SK-N-SH (cell line): ENCODE measurements around the gene FCER1G. TPM values are rescaled to one million over a fixed set of nuclear protein-coding genes. Genes with fewer than 3 reads are reported as not detected.

Source experiments
- CTCF ChIA-PET: fragments of 300-600, 350-600 bp; formaldehyde crosslinking; extraction: SDS; loops from one replicate; lab custom pipeline; 2021; lab: Yijun Ruan, JAX
- POLR2A ChIA-PET: fragments of 350-600 bp; sonication (Branson Sonifier 250); formaldehyde crosslinking; extraction: SDS; loops from one replicate; lab custom pipeline; 2020; ENCODE audit warnings: antibody characterized with exemption, inconsistent platforms; lab: Yijun Ruan, JAX
- DNase-seq: peaks from one replicate; pipeline ENCODE4 v3.0.0; 2012
- H2AFZ ChIP-seq: fragments of 200-600 bp; sonication (generic); 2 replicates; pipeline ENCODE4 v1.8.1; 2016; ENCODE audit warnings: antibody characterized with exemption, mild to moderate bottlenecking, low read depth
- H3F3A ChIP-seq: fragments of 200-600 bp; sonication (generic); replicated peaks from 2 replicates; pipeline ENCODE3; 2016; ENCODE audit warnings: antibody characterized with exemption, mild to moderate bottlenecking; ENCODE audit not compliant: insufficient read depth
- H3K27ac ChIP-seq, 2 experiments: fragments of 200-500 bp in 1 of 2; fragments of 200-600 bp in 1 of 2; sonication (Bioruptor generic) in 1 of 2; sonication (generic), shearing (Covaris generic) in 1 of 2; 2 replicates each; pipeline versions ENCODE4 v1.5.1 to v1.6.1; 2014 to 2016; ENCODE audit warnings: low read depth in 2 of 2, inconsistent platforms in 1 of 2, low read length in 1 of 2, mild to moderate bottlenecking in 1 of 2, mixed read lengths in 1 of 2
- H3K27me3 ChIP-seq: fragments of 200-600 bp; sonication (generic), shearing (Covaris generic); 2 replicates; pipeline ENCODE4 v1.6.1; 2016; ENCODE audit warnings: mixed run types; ENCODE audit not compliant: insufficient read depth
- H3K36me3 ChIP-seq, 2 experiments: fragments of 200-500 bp in 1 of 2; fragments of 200-600 bp in 1 of 2; sonication (Bioruptor generic) in 1 of 2; sonication (generic) in 1 of 2; replicated peaks in 1 of 2; 2 replicates each; pipeline versions ENCODE3 to v1.5.1; 2014 to 2016; ENCODE audit warnings: low read length in 1 of 2, mild to moderate bottlenecking in 1 of 2; ENCODE audit not compliant: insufficient read depth in 2 of 2, control insufficient read depth in 1 of 2
- H3K4me1 ChIP-seq, 2 experiments: fragments of 200-500 bp in 1 of 2; fragments of 200-600 bp in 1 of 2; sonication (Bioruptor generic) in 1 of 2; sonication (generic), shearing (Covaris generic) in 1 of 2; 2 replicates each; pipeline versions ENCODE4 v1.5.1 to v1.6.1; 2014 to 2016; ENCODE audit warnings: low read depth in 1 of 2, low read length in 1 of 2, mixed run types in 1 of 2; ENCODE audit not compliant: insufficient read depth in 2 of 2, control insufficient read depth in 1 of 2
- H3K4me2 ChIP-seq: fragments of 200-600 bp; sonication (generic), shearing (Covaris generic); 2 replicates; pipeline ENCODE4 v1.6.1; 2017; ENCODE audit warnings: mixed run types
- H3K4me3 ChIP-seq, 2 experiments: fragments of 200-500 bp in 1 of 2; fragments of 200-600 bp in 1 of 2; sonication (Bioruptor generic) in 1 of 2; sonication (generic), shearing (Covaris generic) in 1 of 2; 2 replicates each; pipeline versions ENCODE4 v1.5.1 to v1.8.1; 2014 to 2016; ENCODE audit warnings: low read depth in 2 of 2, inconsistent platforms in 1 of 2, low read length in 1 of 2, mild to moderate bottlenecking in 1 of 2, mixed read lengths in 1 of 2, moderate library complexity in 1 of 2
- H3K79me2 ChIP-seq: fragments of 200-600 bp; sonication (generic); 2 replicates; pipeline ENCODE4 v1.8.1; 2017; ENCODE audit warnings: mild to moderate bottlenecking; ENCODE audit not compliant: insufficient read depth
- H3K9ac ChIP-seq: fragments of 200-600 bp; sonication (generic); 2 replicates; pipeline ENCODE4 v1.6.1; 2017; ENCODE audit warnings: mixed run types
- H3K9me2 ChIP-seq: fragments of 200-600 bp; sonication (generic); 2 replicates; pipeline ENCODE4 v1.6.1; 2017; ENCODE audit warnings: mixed run types
- H3K9me3 ChIP-seq: fragments of 200-600 bp; sonication (generic); 2 replicates; pipeline ENCODE4 v1.6.1; 2017; ENCODE audit warnings: mixed run types, mild to moderate bottlenecking, moderate library complexity
- H4K20me1 ChIP-seq: fragments of 200-600 bp; sonication (generic); 2 replicates; pipeline ENCODE4 v1.6.1; 2017; ENCODE audit warnings: mild to moderate bottlenecking, mixed run types; ENCODE audit not compliant: insufficient read depth
- ELF1 ChIP-seq: IDR thresholded peaks from 2 replicates; pipeline ENCODE4 v1.4.0; 2012
- EP300 ChIP-seq, 2 experiments: IDR thresholded peaks; 2 replicates each; pipeline versions ENCODE4 v1.4.0 to v1.6.1; 2012; ENCODE audit warnings: borderline replicate concordance in 1 of 2, low read depth in 1 of 2, low read length in 1 of 2
- GABPA ChIP-seq: IDR thresholded peaks from 2 replicates; pipeline ENCODE4 v1.4.0; 2012; ENCODE audit warnings: low read depth, mild to moderate bottlenecking
- JUND ChIP-seq: IDR thresholded peaks from 2 replicates; pipeline ENCODE4 v1.4.0; 2012
- MEF2A ChIP-seq: IDR thresholded peaks from 2 replicates; pipeline ENCODE4 v1.4.0; 2012; ENCODE audit warnings: low read depth, borderline replicate concordance
- NFIC ChIP-seq: IDR thresholded peaks from 2 replicates; pipeline ENCODE4 v1.4.0; 2012; ENCODE audit warnings: borderline replicate concordance
- POLR2AphosphoS5 ChIP-seq: IDR thresholded peaks from 2 replicates; pipeline ENCODE4 v1.6.1; 2012; ENCODE audit warnings: low read depth, low read length
- RAD21 ChIP-seq: IDR thresholded peaks from 2 replicates; pipeline ENCODE4 v1.6.1; 2012; ENCODE audit warnings: mild to moderate bottlenecking, low read length
- RCOR1 ChIP-seq: fragments of 150-350 bp; IDR thresholded peaks from 2 replicates; pipeline ENCODE4 v1.6.1; 2017; ENCODE audit warnings: antibody characterized with exemption, low read length
- RFX5 ChIP-seq: IDR thresholded peaks from 2 replicates; pipeline ENCODE4 v1.6.1; 2012; ENCODE audit warnings: mild to moderate bottlenecking, improper control_type of control experiment, low read length
- TCF12 ChIP-seq: IDR thresholded peaks from 2 replicates; pipeline ENCODE4 v1.4.0; 2012
- WGBS: methylation state at CpG from one replicate; pipeline ENCODE4 v1.1.6; 2017; ENCODE audit warnings: low lambda C conversion rate; 5-methylcytosine and 5-hydroxymethylcytosine counted together
- polyA plus RNA-seq, 3 experiments: library from polyadenylated mRNA; depleted of rRNA; stranded (reverse); fragments of >200 nt; gene quantifications; 2 replicates each; pipeline ENCODE4 v1.2.3, GENCODE V29; 2012
- TF ChIP-seq, protein P1 (sequence below): IDR thresholded peaks from 2 replicates; pipeline ENCODE4 v1.6.1; 2012; ENCODE audit warnings: mild to moderate bottlenecking, low read depth, low read length, moderate library complexity
- TF ChIP-seq, protein P2 (sequence below): IDR thresholded peaks from 2 replicates; pipeline ENCODE4 v1.4.0; 2012; ENCODE audit warnings: low read depth
- TF ChIP-seq, protein P3 (sequence below): IDR thresholded peaks from 2 replicates; pipeline ENCODE4 v1.4.0; 2012; ENCODE audit warnings: low read depth, borderline replicate concordance
- TF ChIP-seq, protein P4 (sequence below): fragments of 200-600 bp; sonication (generic); IDR thresholded peaks from 2 replicates; pipeline ENCODE4 v1.6.1; 2017; ENCODE audit warnings: antibody characterized with exemption, mild to moderate bottlenecking, moderate library complexity

FCER1G gene
- polyA plus RNA-seq, 1 of the 3 experiments (the other 2 are of a cell fraction), result 0.61 TPM

DNA sequence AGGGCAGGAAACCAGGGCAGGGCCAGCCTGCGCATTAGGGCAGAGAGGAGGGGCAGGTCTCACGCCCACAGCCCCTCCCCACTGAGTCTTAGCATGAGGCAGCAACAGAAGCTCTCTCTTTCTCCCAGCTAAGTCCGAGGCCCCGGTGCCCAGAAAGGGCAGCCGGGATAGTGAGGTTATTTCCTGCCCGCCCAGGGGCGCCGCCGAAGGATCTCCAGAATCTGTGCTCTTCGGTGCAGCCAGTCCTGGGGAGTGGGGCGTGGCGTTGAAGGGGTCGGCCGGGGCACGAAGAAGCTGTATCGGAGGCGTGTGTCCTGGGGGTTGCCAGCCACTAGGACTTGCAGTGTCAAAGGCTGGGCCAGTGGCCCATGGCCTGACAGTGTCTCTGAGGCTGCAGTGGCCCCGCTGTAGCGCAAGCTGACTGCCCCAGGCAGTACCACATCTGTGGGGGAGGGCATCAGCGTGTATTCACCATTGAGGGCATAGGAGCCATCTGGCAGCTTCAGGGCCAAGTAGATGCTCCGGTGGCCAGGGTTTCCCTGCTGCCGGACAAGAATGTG, 24.1 kb upstream of the FCER1G start:
- CTCF ChIA-PET, result interaction anchor here (0.8 to 7.0 kb wide), 15 partner anchors 10 to 192 kb away, joined by 3 to 65 read pairs (median 12); partner anchors contain the start of genes APOA2, B4GALT3, NDUFS2 and PPOX
- DNase-seq, result no peak
- TF ChIP-seq POLR2AphosphoS5 (no peak), RAD21 (no peak), JUND (no peak), TCF12 (no peak), EP300 (IDR thresholded peaks at IDR 0.05; ENCODE audit: borderline replicate concordance in 1 of 2, low read depth in 1 of 2, low read length in 1 of 2) (no peak), NFIC (no peak)
- TF ChIP-seq, protein P1, sequence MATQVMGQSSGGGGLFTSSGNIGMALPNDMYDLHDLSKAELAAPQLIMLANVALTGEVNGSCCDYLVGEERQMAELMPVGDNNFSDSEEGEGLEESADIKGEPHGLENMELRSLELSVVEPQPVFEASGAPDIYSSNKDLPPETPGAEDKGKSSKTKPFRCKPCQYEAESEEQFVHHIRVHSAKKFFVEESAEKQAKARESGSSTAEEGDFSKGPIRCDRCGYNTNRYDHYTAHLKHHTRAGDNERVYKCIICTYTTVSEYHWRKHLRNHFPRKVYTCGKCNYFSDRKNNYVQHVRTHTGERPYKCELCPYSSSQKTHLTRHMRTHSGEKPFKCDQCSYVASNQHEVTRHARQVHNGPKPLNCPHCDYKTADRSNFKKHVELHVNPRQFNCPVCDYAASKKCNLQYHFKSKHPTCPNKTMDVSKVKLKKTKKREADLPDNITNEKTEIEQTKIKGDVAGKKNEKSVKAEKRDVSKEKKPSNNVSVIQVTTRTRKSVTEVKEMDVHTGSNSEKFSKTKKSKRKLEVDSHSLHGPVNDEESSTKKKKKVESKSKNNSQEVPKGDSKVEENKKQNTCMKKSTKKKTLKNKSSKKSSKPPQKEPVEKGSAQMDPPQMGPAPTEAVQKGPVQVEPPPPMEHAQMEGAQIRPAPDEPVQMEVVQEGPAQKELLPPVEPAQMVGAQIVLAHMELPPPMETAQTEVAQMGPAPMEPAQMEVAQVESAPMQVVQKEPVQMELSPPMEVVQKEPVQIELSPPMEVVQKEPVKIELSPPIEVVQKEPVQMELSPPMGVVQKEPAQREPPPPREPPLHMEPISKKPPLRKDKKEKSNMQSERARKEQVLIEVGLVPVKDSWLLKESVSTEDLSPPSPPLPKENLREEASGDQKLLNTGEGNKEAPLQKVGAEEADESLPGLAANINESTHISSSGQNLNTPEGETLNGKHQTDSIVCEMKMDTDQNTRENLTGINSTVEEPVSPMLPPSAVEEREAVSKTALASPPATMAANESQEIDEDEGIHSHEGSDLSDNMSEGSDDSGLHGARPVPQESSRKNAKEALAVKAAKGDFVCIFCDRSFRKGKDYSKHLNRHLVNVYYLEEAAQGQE, result no peak
- H3K27me3 ChIP-seq, result no peaks in the 10 kb centered on the region
- no peak overlapping the region for H3K4me3 ChIP-seq
- H3K9ac ChIP-seq, result no peak overlapping the region
- H2AFZ ChIP-seq, result no peak overlapping the region
- no peaks in the 10 kb centered on the region for H3K9me2 ChIP-seq
- H4K20me1 ChIP-seq, result no peaks in the 10 kb centered on the region
- H3K27ac ChIP-seq, result no peak overlapping the region
- 95% methylated on average over 14 of the region's 22 CpGs for WGBS
- POLR2A ChIA-PET, result interaction anchor here (1.1 kb wide), 1 partner anchor 11 kb away, joined by 3 read pairs; no protein-coding TSS in a partner anchor
- H3K4me1 ChIP-seq, result peaks cover 0 to 19% of the 10 kb centered on the region in 2 experiments; a peak in 2 of 4 replicates
- H3K79me2 ChIP-seq, result no peaks in the 10 kb centered on the region
- no peaks in the 10 kb centered on the region for H3F3A ChIP-seq
- H3K4me2 ChIP-seq, result no peak overlapping the region
- H3K36me3 ChIP-seq, result peaks cover 0 to 19% of the 10 kb centered on the region in 2 experiments
- H3K9me3 ChIP-seq, result no peaks in the 10 kb centered on the region

DNA sequence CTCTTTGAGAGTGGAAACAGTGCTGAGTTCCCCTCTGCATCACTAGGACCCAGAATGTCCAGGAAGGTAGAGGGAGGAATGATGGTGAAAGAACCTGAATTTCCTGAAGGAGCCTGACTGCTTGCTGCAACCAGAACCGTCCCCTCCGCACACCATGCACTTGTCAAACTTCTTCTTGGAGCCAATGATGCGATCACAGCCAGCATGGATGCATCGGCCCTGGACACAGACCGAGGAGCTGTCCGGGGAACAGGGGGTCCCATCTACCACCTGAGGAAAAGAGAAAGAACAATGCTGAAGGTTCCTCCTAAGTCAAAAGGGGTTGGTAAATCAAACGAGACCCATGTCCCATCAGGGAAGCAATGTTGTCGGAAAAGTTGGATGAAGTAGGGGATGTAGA, 23.1 kb upstream of the FCER1G start:
- no peak overlapping the region for H3K4me2 ChIP-seq
- H3K27me3 ChIP-seq, result no peaks in the 10 kb centered on the region
- H3K9me3 ChIP-seq, result no peaks in the 10 kb centered on the region
- H3K79me2 ChIP-seq, result no peaks in the 10 kb centered on the region
- peaks cover 5 to 27% of the 10 kb centered on the region in 2 experiments; a peak in 3 of 4 replicates for H3K4me1 ChIP-seq
- no peaks in the 10 kb centered on the region for H3F3A ChIP-seq
- H3K9me2 ChIP-seq, result no peaks in the 10 kb centered on the region
- H4K20me1 ChIP-seq, result no peaks in the 10 kb centered on the region
- CTCF ChIA-PET, result interaction anchor here (0.6 to 7.0 kb wide), 24 partner anchors 11 to 195 kb away, joined by 3 to 65 read pairs (median 6); partner anchors contain the start of genes APOA2, B4GALT3, CFAP126 and FCER1G
- WGBS, result 55% methylated on average over 8 of the region's 8 CpGs
- DNase-seq, result no peak
- no peak overlapping the region for H3K27ac ChIP-seq
- H3K9ac ChIP-seq, result no peak overlapping the region
- H2AFZ ChIP-seq, result no peak overlapping the region
- POLR2A ChIA-PET, result interaction anchor here (1.1 to 1.4 kb wide), 2 partner anchors 10 to 34 kb away, joined by 3 read pairs; partner anchors contain the start of genes NDUFS2 and TOMM40L
- H3K4me3 ChIP-seq, result no peak overlapping the region
- peaks cover 0 to 19% of the 10 kb centered on the region in 2 experiments for H3K36me3 ChIP-seq
- TF ChIP-seq, protein P1, result no peak
- TF ChIP-seq RCOR1, result no peak
- TF ChIP-seq MEF2A, result no peak
- TF ChIP-seq, protein P2, sequence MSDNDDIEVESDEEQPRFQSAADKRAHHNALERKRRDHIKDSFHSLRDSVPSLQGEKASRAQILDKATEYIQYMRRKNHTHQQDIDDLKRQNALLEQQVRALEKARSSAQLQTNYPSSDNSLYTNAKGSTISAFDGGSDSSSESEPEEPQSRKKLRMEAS, result no peak
- TF ChIP-seq GABPA, result no peak
- no peak for TF ChIP-seq POLR2AphosphoS5
- no peak for TF ChIP-seq ELF1
- no peak for TF ChIP-seq RFX5
- TF ChIP-seq TCF12, result no peak
- TF ChIP-seq, protein P3, sequence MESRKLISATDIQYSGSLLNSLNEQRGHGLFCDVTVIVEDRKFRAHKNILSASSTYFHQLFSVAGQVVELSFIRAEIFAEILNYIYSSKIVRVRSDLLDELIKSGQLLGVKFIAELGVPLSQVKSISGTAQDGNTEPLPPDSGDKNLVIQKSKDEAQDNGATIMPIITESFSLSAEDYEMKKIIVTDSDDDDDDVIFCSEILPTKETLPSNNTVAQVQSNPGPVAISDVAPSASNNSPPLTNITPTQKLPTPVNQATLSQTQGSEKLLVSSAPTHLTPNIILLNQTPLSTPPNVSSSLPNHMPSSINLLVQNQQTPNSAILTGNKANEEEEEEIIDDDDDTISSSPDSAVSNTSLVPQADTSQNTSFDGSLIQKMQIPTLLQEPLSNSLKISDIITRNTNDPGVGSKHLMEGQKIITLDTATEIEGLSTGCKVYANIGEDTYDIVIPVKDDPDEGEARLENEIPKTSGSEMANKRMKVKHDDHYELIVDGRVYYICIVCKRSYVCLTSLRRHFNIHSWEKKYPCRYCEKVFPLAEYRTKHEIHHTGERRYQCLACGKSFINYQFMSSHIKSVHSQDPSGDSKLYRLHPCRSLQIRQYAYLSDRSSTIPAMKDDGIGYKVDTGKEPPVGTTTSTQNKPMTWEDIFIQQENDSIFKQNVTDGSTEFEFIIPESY, result no peak
- TF ChIP-seq, protein P4, sequence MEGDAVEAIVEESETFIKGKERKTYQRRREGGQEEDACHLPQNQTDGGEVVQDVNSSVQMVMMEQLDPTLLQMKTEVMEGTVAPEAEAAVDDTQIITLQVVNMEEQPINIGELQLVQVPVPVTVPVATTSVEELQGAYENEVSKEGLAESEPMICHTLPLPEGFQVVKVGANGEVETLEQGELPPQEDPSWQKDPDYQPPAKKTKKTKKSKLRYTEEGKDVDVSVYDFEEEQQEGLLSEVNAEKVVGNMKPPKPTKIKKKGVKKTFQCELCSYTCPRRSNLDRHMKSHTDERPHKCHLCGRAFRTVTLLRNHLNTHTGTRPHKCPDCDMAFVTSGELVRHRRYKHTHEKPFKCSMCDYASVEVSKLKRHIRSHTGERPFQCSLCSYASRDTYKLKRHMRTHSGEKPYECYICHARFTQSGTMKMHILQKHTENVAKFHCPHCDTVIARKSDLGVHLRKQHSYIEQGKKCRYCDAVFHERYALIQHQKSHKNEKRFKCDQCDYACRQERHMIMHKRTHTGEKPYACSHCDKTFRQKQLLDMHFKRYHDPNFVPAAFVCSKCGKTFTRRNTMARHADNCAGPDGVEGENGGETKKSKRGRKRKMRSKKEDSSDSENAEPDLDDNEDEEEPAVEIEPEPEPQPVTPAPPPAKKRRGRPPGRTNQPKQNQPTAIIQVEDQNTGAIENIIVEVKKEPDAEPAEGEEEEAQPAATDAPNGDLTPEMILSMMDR, result no peak
